ENCODE measurements around the gene UGT2A2.
"Not testable (repeated sequence)": the region's sequence is repeated elsewhere in the genome, so short reads cannot be mapped to it uniquely, and the experiment has no call there.

The UGT2A2 gene

DNA sequence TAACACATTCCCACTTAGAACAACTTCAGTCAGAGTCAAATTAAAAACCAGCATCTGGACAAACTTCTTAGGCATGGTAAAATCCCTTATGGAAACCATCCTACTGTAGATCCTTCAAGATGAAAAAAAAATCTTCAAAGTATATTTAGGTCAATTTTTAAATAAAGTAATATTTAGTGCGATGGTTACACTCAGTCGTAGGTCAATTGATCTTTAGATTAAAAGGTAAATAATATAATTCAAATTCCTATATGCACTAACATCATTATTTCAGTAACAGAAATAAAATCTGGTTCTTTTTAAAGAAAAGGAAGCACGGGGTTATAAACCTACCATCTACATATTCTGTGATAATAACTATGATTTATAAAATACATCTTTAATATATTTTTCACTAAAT, at the start of gene UGT2A2:
Gene UGT2A2, minus strand, starts transcription at position 101 of the 400 bp plus-strand sequence. Its CDS starts 2 bp downstream, at position 99.
- no peak for DNase-seq

- no peak for DNase-seq
Observed at GRCh38 chr4:69684804-69685203, 45.4 kb upstream of the UGT2A2 start.

GRCh38 chr4:69668680-69669079, 29.2 kb upstream of the UGT2A2 start:
- DNase-seq, result peak; percentile 82

DNA sequence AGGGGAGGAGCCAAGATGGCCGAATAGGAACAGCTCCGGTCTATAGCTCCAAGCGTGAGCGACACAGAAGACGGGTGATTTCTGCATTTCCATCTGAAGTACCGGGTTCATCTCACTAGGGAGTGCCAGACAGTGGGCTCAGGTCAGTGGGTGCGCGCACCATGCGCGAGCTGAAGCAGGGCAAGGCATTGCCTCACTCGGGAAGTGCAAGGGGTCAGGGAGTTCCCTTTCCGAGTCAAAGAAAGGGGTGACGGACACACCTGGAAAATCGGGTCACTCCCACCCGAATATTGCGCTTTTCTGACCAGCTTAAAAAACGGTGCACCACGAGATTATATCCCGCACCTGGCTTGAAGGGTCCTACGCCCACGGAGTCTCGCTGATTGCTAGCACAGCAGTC, 24.6 kb upstream of the UGT2A2 start:
- not testable (repeated sequence) for DNase-seq

- DNase-seq, result not testable (repeated sequence)
Observed at GRCh38 chr4:69661130-69661803, 21.8 kb upstream of the UGT2A2 start.

GRCh38 chr4:69658133-69658532, 18.7 kb upstream of the UGT2A2 start:
- DNase-seq, result no peak

DNA sequence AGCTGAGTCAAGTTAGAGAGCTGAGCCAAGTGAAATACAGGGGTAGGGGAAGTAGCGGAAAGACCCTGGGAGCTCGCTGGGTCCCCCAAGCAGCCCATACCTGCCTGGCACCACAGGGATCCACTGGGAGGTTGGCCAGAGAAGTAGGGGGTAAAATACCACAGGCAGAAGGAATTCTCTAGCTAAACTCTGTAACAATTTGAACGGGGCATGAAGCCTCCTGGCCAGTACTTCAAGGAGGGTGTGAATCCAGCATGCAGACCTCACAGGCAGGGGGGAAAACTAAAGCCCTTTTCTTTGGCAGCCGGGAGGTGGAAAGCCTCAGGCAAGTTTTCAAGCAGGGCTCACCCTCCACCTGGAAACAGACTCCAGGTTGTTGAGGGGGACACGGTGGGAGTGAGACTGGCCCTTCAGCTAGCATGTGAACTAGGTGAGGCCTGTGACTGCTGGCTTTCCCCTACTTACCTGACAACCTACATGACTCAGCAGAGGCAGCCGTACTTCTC, 17.3 kb upstream of the UGT2A2 start:
- DNase-seq, result no peak

- DNase-seq, result no peak
Observed at GRCh38 chr4:69653147-69653546, 13.7 kb upstream of the UGT2A2 start, which contains the start of gene UGT2A1. Gene UGT2A1, minus strand, starts transcription at chr4:69653247. Its CDS starts 5,603 bp downstream, at chr4:69647644.

- no peak for DNase-seq
Observed at GRCh38 chr4:69650872-69651271, 11.4 kb upstream of the UGT2A2 start.

GRCh38 chr4:69649629-69650028, 10.2 kb upstream of the UGT2A2 start:
- peak; percentile 95 for DNase-seq

DNA sequence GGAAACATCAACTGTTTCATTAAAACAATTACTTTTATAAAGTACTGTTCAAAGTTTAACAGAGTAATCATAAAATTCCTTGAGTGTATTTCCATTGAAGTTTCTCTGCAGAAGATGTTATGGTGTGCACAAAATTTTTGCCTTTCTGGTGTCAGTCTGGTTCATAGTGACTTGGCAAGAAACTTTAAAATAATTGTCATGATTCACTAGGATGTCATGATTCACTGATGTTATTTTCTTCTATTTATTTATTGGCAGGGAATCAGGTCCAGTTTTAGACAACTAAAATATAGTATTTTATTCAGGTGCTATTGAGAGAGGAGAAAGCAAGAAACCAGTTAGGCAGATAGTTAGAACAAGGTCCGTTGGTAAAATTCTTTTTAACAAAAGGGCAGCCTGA, 9.8 kb upstream of the UGT2A2 start:
- DNase-seq, result no peak

DNA sequence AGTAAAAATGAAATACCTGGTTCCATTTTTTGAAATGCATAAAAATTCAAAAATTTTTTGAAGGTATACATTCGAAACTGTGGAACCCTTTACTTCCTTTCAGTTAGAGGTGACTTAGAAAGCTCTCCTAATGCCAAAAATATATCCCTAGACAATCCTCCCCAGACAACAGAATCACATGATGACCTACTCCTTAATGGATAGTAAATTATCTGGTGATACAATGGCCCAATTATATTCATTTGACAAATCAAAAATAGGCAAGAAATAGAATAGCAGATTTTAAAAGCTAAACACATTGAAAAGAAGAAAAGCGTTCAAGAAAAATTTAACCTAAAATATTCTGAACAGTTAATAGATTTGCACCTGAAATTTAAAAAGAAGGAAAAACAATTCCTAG, 3.5 kb upstream of the UGT2A2 start:
- no peak for DNase-seq

GRCh38 chr4:69640289-69640688, 847 bp upstream of the UGT2A2 start:
- DNase-seq, result peak; percentile 24

- peak; percentile 72 for DNase-seq
Observed at GRCh38 chr4:69617083-69617694, 22.3 kb downstream of the UGT2A2 start.

- peak; percentile 76 for DNase-seq
Observed at GRCh38 chr4:69610484-69610883, 29.0 kb downstream of the UGT2A2 start.

GRCh38 chr4:69601065-69601464, 38.4 kb downstream of the UGT2A2 start:
- DNase-seq, result no peak

DNA sequence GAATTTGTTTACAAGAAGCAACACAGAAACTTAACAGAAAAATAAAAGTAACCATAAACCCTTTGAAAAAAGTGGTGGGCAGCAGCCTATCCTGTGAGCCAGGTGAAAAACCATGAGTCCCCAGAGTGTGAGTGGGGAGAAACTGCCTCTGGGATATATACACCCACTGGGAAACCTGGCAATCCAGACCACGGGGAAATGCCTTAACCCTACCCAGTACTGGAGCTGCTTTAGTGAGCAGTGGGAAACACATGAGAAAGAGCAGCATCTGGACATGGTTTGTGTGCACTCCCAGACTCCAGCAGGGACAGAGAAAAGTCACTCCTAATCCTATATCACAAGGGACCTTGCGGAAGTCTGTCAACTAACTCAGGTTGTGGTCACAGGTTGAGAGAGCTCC, 39.4 kb downstream of the UGT2A2 start:
- DNase-seq, result no peak

DNA sequence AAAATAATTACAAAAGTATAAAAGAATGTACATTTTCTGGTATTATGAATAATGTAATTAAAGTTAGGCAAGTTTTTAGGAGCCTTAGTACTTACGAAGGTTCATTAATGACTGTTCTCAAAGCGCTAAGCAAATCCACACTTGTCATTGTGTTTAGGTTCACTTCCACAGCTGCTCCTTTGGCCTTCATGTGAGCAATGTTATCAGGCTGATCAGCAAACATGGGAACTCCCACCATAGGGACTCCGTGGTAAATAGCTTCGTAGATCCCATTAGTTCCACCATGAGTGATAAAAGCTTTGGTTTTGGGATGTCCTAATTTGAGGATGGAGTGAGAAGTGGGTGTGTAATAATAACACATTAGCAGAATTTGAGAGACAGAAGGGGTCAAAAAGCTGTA, 45.1 kb downstream of the UGT2A2 start:
- peak; percentile 48 for DNase-seq

- DNase-seq, result no peak
Observed at GRCh38 chr4:69591364-69591763, 48.1 kb downstream of the UGT2A2 start.

- no peak for DNase-seq
Observed at GRCh38 chr4:69589884-69590283, 49.6 kb downstream of the UGT2A2 start.

DNA sequence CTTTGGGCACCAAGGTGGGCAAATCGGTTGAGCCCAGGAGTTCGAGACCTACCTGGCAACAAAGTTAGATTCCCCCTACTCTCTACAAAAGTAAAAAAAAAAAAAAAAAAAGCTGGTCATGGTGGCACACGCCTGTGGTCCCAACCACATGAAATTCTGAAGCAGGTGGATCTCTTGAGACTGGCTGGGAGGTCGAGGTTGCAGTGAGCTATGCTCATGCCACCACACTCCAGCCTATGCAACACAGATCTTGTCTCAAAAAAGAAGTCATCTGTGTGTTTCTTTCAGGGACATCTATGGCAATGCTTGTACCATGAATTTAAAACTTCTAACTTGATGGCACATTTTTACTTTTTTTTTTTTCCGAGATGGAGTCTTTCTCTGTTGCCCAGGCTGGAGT, 55.3 kb downstream of the UGT2A2 start:
- DNase-seq, result no peak

GRCh38 chr4:69583543-69583942, 55.9 kb downstream of the UGT2A2 start:
- DNase-seq, result peak; percentile 9

DNA sequence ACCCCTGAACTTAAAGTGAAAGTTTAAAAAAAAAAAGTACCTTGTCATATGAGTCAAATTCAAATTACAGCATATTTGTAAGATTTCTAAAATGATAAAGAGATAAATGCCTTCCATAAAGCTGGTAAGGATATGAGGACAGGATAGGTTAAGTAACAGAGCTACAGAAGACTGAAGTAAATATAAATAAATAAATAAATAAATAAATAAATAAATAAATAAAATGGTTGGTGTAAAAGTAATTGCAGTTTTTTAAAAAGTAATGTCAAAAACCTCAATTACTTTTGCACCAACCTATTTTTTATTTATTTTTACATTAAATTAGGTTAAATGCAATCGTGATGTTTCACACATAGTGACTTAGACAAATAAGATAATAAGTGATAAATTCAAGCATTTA, 62.2 kb downstream of the UGT2A2 start:
- no peak for DNase-seq

- DNase-seq, result no peak
Observed at GRCh38 chr4:69576251-69576877, 63.1 kb downstream of the UGT2A2 start.
